ENCODE measurements around the gene DEGS2. TPM values are rescaled to one million over a fixed set of nuclear protein-coding genes. Genes with fewer than 3 reads are reported as not detected.

Gene DEGS2
- total RNA-seq, 5 donors from 2014 or later (not counting 1 experiment from before 2014, with no cell fraction given): 0.19 to 0.79 (median 0.49) TPM; not detected in 1

- H3K27ac Mint-ChIP-seq: peak overlapping the region in 1 of 2 donors; percentile 11
- CTCF ChIA-PET: no interaction called here
Observed at GRCh38 chr14:100155049-100155621, 4.3 kb downstream of the DEGS2 start.

GRCh38 chr14:100153560-100153959 lies 5.9 kb downstream of the DEGS2 start:
- CTCF ChIA-PET: no interaction called here

More at GRCh38 chr14:100155049-100155621, 4.3 kb downstream of the DEGS2 start:
- Histone ChIP-seq H3K27me3 (replicated peaks in 1 of 2; ENCODE audit: control insufficient read depth in 2 of 2, extremely low read depth in 1 of 2, insufficient read depth in 2 of 2, low read length in 1 of 2) (peaks cover 2 to 52% of the 10 kb centered on the region in 2 experiments), H3K4me3 (ENCODE audit: control insufficient read depth in 1 of 2, extremely low read depth in 1 of 2, low read length in 1 of 2) (no peak overlapping the region), H3K36me3 (ENCODE audit: control insufficient read depth in 2 of 2, extremely low read depth in 1 of 2, insufficient read depth in 1 of 2, low read length in 1 of 2) (no peaks in the 10 kb centered on the region), H3K9me3 (no peaks in the 10 kb centered on the region), H3K27ac (ENCODE audit: low read length) (no peak overlapping the region), H3K4me1 (ENCODE audit: control insufficient read depth in 1 of 2, extremely low read depth in 1 of 2, insufficient read depth in 2 of 2, low read length in 2 of 2) (peaks cover 6 to 13% of the 10 kb centered on the region in 2 experiments)
- Mint-ChIP-seq H3K36me3 (no peaks in the 10 kb centered on the region), H3K9me3 (peaks cover 0 to 6% (median 4%) of the 10 kb centered on the region in 3 donors), H3K27me3 (peaks cover 4 to 26% of the 10 kb centered on the region in 2 donors), H3K4me1 (peaks cover 0 to 5% (median 2%) of the 10 kb centered on the region in 3 donors), H3K4me3 (no peak overlapping the region)
- ATAC-seq (replicated peaks in 1 of 4): no peak
- POLR2A ChIA-PET: no interaction called here
- 75% methylated on average over 7 of the region's 8 CpGs for WGBS (ENCODE audit: insufficient coverage)
- peak in 2 of 35 experiments; percentile 25 to 44 for DNase-seq

GRCh38 chr14:100152091-100152490 lies 7.4 kb downstream of the DEGS2 start:
- POLR2A ChIA-PET: no interaction called here
- WGBS (ENCODE audit: insufficient coverage): 82% methylated on average over 8 of the region's 10 CpGs
- H3K4me3 Mint-ChIP-seq: no peak overlapping the region

More at GRCh38 chr14:100153560-100153959, 5.9 kb downstream of the DEGS2 start:
- POLR2A ChIA-PET: no interaction called here
- H3K27ac ChIP-seq (ENCODE audit: low read length): no peak overlapping the region
- no peak overlapping the region for H3K27ac Mint-ChIP-seq
- peaks cover 4 to 20% of the 10 kb centered on the region in 2 donors for H3K27me3 Mint-ChIP-seq
- H3K4me3 ChIP-seq (ENCODE audit: control insufficient read depth in 1 of 2, extremely low read depth in 1 of 2, low read length in 1 of 2): no peak overlapping the region
- H3K27me3 ChIP-seq (replicated peaks in 1 of 2; ENCODE audit: control insufficient read depth in 2 of 2, extremely low read depth in 1 of 2, insufficient read depth in 2 of 2, low read length in 1 of 2): peaks cover 0 to 41% of the 10 kb centered on the region in 2 experiments
- no peaks in the 10 kb centered on the region for H3K9me3 ChIP-seq
- no peaks in the 10 kb centered on the region for H3K36me3 Mint-ChIP-seq
- DNase-seq: no peak
- 100% methylated on average over 4 of the region's 6 CpGs for WGBS (ENCODE audit: insufficient coverage)
- peaks cover 0 to 3% (median 2%) of the 10 kb centered on the region in 3 donors for H3K4me1 Mint-ChIP-seq
- no peak for ATAC-seq (replicated peaks in 1 of 4)
- H3K4me1 ChIP-seq (ENCODE audit: control insufficient read depth in 1 of 2, extremely low read depth in 1 of 2, insufficient read depth in 2 of 2, low read length in 2 of 2): peaks cover 0 to 4% of the 10 kb centered on the region in 2 experiments
- H3K4me3 Mint-ChIP-seq: no peak overlapping the region
- no peaks in the 10 kb centered on the region for H3K36me3 ChIP-seq (ENCODE audit: control insufficient read depth in 2 of 2, extremely low read depth in 1 of 2, insufficient read depth in 1 of 2, low read length in 1 of 2)
- peaks cover 0 to 6% (median 4%) of the 10 kb centered on the region in 3 donors for H3K9me3 Mint-ChIP-seq

GRCh38 chr14:100150932-100151587 lies 8.4 kb downstream of the DEGS2 start:
- H3K27me3 Mint-ChIP-seq: peaks cover 0 to 5% of the 10 kb centered on the region in 2 donors
- POLR2A ChIA-PET: no interaction called here
- peaks cover 3 to 28% of the 10 kb centered on the region in 2 experiments for H3K4me1 ChIP-seq (ENCODE audit: control insufficient read depth in 1 of 2, extremely low read depth in 1 of 2, insufficient read depth in 2 of 2, low read length in 2 of 2)

More at GRCh38 chr14:100152091-100152490, 7.4 kb downstream of the DEGS2 start:
- H3K27me3 Mint-ChIP-seq: peaks cover 0 to 10% of the 10 kb centered on the region in 2 donors
- no peak overlapping the region for H3K27ac Mint-ChIP-seq
- DNase-seq: no peak
- Histone ChIP-seq H3K27me3 (replicated peaks in 1 of 2; ENCODE audit: control insufficient read depth in 2 of 2, extremely low read depth in 1 of 2, insufficient read depth in 2 of 2, low read length in 1 of 2) (peaks cover 0 to 27% of the 10 kb centered on the region in 2 experiments), H3K4me1 (ENCODE audit: control insufficient read depth in 1 of 2, extremely low read depth in 1 of 2, insufficient read depth in 2 of 2, low read length in 2 of 2) (peaks cover under 1 to 18% of the 10 kb centered on the region in 2 experiments), H3K9me3 (no peaks in the 10 kb centered on the region), H3K36me3 (ENCODE audit: control insufficient read depth in 2 of 2, extremely low read depth in 1 of 2, insufficient read depth in 1 of 2, low read length in 1 of 2) (no peaks in the 10 kb centered on the region), H3K4me3 (ENCODE audit: control insufficient read depth in 1 of 2, extremely low read depth in 1 of 2, low read length in 1 of 2) (no peak overlapping the region), H3K27ac (ENCODE audit: low read length) (no peak overlapping the region)
- H3K4me1 Mint-ChIP-seq: peaks cover 12 to 17% (median 16%) of the 10 kb centered on the region in 3 donors
- CTCF ChIA-PET: no interaction called here
- H3K9me3 Mint-ChIP-seq: peaks cover 0 to 6% (median 4%) of the 10 kb centered on the region in 3 donors
- no peak for ATAC-seq (replicated peaks in 1 of 4)
- H3K36me3 Mint-ChIP-seq: no peaks in the 10 kb centered on the region

GRCh38 chr14:100149851-100150611 lies 9.4 kb downstream of the DEGS2 start:
- CTCF ChIA-PET: no interaction called here
- Mint-ChIP-seq H3K27me3 (peaks cover 0 to under 1% of the 10 kb centered on the region in 2 donors), H3K36me3 (no peaks in the 10 kb centered on the region), H3K4me1 (peaks cover 18 to 31% (median 25%) of the 10 kb centered on the region in 3 donors), H3K27ac (no peak overlapping the region), H3K9me3 (peaks cover 0 to 2% (median 1%) of the 10 kb centered on the region in 3 donors), H3K4me3 (no peak overlapping the region)
- Histone ChIP-seq H3K4me3 (ENCODE audit: control insufficient read depth in 1 of 2, extremely low read depth in 1 of 2, low read length in 1 of 2) (no peak overlapping the region), H3K36me3 (ENCODE audit: control insufficient read depth in 2 of 2, extremely low read depth in 1 of 2, insufficient read depth in 1 of 2, low read length in 1 of 2) (no peaks in the 10 kb centered on the region), H3K27ac (ENCODE audit: low read length) (no peak overlapping the region), H3K4me1 (ENCODE audit: control insufficient read depth in 1 of 2, extremely low read depth in 1 of 2, insufficient read depth in 2 of 2, low read length in 2 of 2) (peaks cover 3 to 39% of the 10 kb centered on the region in 2 experiments), H3K9me3 (no peaks in the 10 kb centered on the region), H3K27me3 (replicated peaks in 1 of 2; ENCODE audit: control insufficient read depth in 2 of 2, extremely low read depth in 1 of 2, insufficient read depth in 2 of 2, low read length in 1 of 2) (peaks cover 0 to 9% of the 10 kb centered on the region in 2 experiments)
- POLR2A ChIA-PET: interaction anchor here in 1 of 2 donors (0.7 kb wide), 1 partner anchor 148 kb away, joined by 3 read pairs; no protein-coding TSS in a partner anchor
- ATAC-seq (replicated peaks in 1 of 4) (no peak), DNase-seq (no peak)
- WGBS (ENCODE audit: insufficient coverage): 91% methylated on average over 12 of the region's 21 CpGs

More at GRCh38 chr14:100150932-100151587, 8.4 kb downstream of the DEGS2 start:
- Mint-ChIP-seq H3K9me3 (peaks cover 0 to 6% (median 4%) of the 10 kb centered on the region in 3 donors), H3K27ac (peak overlapping the region in 1 of 2 donors; percentile 49), H3K4me1 (peaks cover 18 to 26% (median 23%) of the 10 kb centered on the region in 3 donors), H3K4me3 (no peak overlapping the region), H3K36me3 (no peaks in the 10 kb centered on the region)
- H3K36me3 ChIP-seq (ENCODE audit: control insufficient read depth in 2 of 2, extremely low read depth in 1 of 2, insufficient read depth in 1 of 2, low read length in 1 of 2): no peaks in the 10 kb centered on the region
- peaks cover 0 to 19% of the 10 kb centered on the region in 2 experiments for H3K27me3 ChIP-seq (replicated peaks in 1 of 2; ENCODE audit: control insufficient read depth in 2 of 2, extremely low read depth in 1 of 2, insufficient read depth in 2 of 2, low read length in 1 of 2)
- H3K4me3 ChIP-seq (ENCODE audit: control insufficient read depth in 1 of 2, extremely low read depth in 1 of 2, low read length in 1 of 2): no peak overlapping the region
- CTCF ChIA-PET: no interaction called here
- 77% methylated on average over 12 of the region's 12 CpGs for WGBS (ENCODE audit: insufficient coverage)
- DNase-seq (no peak), ATAC-seq (replicated peaks in 1 of 4) (no peak)
- H3K9me3 ChIP-seq: no peaks in the 10 kb centered on the region
- H3K27ac ChIP-seq (ENCODE audit: low read length): no peak overlapping the region

Measured in T-cell (primary cell).